Germinal center (tissue), 1 donor: ENCODE results near the gene NOB1.

Source experiments
- DNase-seq: peaks from one replicate; pipeline ENCODE4 v3.0.0; 2012; ENCODE audit warnings: mixed read lengths, low spot score

NOB1 gene

DNA sequence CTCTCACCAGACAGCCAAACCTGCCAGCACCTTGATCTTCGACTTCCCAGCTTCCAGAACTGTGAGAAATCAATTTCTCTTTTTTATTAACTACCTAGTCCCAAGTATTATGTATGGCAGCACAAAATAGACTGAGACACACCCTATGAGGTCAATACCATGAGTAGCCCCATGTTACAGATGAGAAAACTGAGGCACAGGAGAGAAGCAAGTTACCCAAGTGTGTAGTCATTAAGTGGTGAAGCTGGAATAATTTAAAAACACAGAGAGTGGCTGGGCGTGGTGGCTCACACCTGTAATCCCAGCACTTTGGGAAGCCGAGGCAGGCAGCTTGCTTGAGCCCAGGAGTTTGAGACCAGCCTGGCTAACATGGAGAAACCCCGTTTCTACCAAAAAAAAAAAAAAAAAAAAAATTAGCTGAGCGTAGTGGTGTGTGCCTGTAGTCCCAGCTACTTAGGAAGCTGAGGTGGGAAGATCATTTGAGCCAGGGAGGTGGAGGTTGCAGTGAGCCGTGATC, 33.2 kb downstream of the NOB1 start:
- DNase-seq = no peak

DNA sequence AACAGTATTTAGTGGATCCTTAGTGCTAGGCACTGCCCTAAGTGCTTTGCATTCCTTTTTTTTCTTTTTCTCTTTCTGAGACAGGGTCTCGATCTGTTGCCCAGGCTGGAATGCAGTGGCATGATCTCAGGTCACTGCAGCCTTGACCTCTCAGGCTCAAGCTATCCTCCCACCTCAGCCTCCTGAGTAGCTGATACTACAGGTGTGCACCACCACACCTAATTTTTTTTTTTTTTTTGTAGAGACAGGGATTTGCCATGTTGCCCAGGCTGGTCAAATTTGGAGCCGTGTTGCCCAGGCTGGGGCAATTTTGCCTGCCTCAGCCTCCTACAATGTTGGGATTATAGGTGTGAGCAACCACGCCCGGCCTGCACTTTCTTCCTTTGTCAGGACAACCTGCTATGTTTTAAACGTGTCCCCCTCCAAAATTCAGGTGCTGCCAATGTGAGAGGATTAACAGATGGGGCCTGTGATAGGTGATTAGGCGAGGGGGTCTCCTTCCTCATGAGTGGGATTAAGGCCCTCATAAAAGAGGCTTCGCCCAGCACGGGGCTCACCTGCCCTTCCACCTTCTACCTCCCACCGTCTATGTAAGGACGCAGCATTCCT, 33.8 kb downstream of the NOB1 start:
- no peak for DNase-seq

DNA sequence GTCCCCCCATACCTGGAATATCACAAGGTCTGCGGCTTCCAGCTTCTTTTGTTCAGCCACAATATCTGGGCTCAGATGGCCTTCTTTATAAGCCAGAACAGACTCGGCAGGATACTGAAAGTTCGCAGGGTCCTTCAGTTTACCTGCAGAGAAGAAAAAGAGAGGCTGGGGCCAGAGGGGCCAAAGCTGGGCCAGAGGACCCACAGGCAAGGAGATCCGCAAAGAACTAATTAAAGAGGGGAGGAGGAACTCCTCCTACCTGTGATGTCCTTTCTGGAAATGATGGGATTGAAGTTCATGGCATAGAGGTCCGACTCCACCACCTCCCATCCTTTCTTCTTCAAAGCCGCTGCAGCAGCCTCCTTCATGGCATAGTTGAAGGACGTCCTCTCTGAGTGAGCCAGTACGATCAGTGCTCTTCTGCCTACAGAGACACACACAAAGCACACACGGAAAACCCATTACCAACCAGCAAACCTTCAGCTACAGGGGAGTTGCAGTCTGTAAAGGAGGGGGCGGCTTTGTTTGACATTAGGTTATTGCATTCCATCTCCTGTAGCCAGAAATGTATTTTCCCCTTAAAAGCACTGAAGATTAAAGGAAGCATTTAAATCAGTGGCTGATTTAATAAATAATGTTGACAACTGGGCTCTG, 36.5 kb downstream of the NOB1 start:
- no peak for DNase-seq

DNA sequence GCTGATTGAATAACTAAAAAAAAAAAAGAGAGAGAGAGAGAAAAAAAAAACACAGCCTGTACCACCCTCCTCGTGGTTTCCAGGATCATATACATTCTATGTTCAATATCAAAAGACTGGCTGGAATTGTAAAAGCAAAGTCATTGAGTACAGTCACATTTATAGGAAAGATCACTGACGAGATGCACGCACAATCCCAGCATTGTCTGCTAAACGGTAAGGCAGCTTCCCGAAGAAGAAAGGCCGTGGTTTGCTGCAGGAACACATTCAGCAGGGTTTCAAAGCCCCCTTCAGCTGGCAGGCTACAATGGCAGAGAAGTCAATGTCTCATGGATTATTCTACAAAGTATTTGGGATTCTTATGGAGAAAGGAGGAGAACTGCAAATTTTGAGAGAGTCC, 37.7 kb downstream of the NOB1 start:
- DNase-seq = no peak

DNA sequence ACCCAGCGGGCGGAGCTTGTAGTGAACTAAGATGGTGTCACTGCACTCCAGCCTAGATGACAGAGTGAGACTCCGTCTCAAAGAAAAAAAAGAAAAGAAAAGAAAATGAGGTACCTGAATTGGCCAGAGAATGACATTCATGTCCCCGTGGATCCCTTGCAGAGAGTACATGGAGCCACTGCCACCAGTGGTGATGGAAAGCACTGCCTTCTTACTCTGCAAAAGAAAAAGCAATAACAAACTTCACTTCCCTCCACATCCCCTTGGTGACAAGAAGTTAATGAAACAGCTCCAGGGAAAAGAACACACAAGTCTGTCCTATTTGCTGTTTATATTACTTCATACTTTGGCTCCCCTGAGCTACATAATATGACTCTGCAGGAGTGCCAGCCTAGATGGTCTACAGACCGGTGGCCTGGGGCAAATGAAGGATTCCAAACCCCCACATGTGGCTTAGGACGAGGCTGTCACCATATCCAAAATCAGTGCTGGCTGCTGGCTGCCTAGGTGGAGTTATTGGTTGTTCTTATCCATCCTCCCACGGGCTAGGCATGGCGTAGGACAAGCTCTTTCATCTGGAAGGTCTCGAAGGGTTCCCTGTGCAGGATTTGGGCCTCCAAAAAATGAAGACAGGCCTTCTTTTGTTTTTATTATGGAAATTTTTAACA, 41.7 kb downstream of the NOB1 start:
- DNase-seq = no peak

DNA sequence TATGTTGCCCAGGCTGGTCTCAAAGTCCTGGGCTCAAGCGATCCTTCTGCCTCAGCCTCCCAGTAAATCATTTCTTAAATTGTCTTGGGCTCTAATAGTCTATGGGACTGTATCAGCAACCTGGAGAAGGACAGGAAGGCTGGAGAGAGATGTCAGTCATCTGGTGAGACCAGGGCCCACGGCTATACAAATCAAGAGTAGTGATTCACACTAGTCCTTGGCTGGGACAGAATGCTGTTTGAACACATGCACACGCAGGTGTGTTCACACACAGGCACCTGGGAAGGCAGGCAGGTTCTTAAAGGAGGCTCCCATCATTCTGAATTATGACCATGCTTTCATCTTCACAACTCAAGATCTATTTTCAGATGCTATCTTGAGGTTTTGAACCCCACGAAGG, 42.4 kb downstream of the NOB1 start:
- DNase-seq = no peak

DNA sequence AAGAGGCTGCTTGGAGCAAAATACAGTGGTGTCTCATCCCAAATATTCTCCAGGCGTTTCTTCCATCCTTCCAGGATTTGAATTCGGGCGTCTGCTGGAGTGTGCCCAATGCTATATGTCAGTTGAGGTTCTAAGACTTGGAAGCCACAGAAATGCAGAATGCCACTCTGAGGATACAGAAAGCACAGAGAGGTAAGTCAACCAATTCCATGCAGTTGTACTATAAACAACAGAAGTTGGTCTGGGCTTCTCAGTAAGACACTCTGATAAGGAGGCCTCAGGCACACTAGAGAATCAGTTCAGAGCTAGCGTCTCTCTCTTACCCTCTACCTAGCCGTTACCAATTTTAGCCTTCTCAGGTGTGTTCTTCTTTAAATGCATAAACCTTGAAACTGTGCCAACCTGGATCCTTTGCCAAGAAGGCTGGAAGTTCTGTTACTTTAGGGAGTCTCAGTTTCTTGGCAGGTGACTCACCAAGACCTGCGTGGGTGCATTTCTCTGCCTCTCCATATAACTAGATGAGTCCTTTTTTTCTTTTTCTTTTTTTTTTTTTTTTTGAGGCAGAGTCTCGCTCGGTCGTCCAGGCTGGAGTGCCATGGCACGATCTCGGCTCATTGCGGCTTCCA, 43.5 kb downstream of the NOB1 start:
- DNase-seq = no peak

DNA sequence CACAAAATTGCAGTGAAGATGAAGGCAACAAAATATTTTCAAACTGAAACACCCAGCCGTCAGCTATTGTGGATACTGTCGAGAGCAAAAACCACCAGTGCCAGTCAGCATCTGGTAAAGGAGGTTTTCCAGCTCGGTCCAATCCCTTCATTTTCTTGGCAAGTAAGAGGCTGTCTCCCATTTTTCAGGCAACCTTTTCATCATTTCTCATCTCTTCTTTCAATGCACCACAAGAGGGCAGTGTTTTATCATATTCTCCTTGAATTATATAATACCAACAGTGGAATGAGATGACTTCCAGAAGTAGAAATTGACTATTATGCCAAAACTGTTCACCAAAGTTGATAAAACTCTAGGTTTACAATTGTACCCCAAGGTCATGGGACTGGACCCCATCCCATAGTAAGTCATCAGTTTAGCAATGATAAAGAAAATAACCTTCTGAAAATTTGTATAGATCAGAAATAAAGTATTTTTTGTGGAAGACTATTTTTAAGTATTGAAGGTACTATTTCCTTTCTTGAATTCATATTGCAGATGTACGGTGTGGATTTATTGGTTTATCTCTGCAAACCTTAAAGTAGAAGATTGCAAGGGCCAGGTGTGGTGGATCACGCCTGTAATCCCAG, 45.2 kb downstream of the NOB1 start:
- peak; percentile 51 for DNase-seq

DNA sequence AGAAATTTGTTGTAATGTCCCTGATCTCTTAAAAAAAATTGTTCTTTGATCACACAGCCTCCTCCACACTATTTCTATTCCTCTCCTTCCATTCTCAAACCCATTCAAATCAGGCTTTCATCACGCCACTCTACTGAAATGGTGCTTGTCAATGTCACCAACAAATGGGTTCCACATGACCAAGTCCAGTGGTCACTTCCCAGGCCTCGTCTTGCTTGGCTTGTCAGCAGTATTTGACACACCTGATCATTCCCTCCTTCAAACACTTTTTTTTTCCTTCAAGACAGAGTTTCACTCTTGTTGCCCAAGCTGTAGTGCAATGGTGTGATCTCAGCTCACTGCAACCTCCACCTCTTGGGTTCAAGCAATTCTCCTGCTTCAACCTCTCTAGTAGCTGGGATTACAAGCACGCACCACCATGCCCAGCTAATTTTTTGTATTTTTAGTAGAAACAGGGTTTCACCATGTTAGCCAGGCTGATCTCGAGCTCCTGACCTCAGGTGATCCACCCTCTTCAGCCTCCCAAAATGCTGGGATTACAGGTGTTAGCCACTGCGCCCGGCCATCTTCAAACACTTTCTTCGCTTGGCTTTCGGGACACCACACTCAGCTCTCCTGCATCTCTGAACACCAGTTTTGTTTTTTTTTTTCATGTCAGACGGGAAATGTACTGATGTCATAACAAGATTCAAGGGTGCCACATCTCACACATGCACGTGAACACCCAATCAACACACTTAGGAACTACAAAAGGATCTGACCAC, 46.6 kb downstream of the NOB1 start:
- no peak for DNase-seq

DNA sequence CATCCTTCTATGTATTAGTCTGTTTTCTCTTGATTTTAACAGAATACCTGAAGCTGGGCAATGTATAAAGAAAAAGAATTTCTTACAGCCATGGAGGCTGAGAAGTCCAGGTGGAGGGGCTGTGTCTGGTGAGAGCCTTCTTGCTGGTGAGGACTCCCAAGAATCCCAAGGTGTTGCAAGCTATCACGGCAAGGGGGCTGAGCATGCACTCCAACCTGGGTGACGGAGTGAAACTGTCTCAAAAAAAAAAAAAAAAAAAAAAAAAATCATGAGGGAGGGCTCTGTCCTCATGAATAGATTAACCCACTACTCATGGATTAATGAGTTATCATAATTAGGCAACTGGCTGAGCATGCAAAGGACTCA, 47.8 kb downstream of the NOB1 start:
- no peak for DNase-seq

DNA sequence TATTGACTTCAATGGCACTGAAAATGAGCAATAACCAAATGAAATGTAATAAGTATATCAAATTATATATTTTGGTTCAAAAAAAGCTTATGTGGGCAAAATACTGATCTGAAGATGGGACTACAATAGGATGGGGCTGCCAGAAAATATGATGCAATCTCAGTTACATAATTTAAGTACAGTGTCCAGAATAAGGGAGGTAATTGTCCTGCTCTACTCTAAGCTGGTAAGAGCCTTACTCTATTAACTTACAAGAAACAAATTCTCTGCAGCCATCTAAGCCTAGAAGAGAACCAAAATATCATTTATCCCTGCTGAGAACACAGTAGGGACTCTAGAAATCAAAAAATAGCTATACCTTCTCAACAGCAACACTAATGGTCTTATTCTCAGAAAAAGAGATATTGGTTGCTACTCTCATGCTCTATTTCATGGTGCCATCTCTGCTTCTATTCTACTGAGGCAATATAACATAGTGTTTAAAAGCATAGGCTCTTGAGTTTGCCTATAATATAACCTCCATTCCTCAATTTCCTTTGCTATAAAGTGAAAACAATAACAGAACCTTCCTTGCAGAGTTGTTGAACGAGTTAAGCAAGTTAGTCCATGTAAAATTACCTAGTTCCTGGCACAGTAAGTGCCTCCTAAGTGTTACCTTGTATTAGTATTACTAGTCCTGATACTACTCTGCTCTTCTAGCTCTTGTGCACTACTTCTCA, 48.3 kb downstream of the NOB1 start:
- no peak for DNase-seq

DNA sequence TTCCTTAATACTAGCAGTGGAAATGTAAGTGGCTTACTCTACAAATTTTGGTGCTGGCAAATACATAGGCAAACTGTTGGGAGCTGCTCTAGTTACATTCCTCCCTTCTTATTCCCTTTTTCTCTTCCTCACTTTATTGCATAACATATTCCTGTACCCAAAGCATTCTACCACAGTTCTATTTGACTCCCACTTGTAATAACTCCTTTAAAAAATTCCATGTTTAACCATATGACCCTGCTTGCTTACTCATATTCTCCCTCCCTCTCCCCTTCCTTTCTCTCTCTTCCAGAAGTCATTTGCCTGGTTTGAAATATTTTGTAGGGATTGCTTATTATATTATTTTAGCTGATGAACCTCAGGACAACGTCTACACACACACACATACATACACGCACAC, 51.1 kb downstream of the NOB1 start:
- DNase-seq = no peak

DNA sequence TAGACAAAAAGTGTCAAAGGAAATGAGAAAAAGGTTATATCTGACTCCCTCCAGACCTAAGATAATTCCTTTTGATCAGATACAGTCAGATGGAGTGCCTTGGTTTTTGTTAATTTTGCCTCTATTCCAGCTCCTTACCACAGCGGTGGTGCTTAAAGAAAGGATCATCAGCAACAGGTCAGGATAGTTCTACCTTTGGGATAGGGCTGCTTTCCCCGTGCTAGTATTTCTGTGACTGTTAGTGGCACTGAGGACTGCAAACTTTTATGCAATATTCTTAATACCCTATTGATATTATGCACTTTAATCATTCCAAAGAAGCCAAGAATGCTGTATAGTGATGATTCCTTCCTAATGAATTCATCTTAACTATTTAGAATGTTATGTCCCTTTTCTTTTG, 52.9 kb downstream of the NOB1 start:
- DNase-seq = no peak

DNA sequence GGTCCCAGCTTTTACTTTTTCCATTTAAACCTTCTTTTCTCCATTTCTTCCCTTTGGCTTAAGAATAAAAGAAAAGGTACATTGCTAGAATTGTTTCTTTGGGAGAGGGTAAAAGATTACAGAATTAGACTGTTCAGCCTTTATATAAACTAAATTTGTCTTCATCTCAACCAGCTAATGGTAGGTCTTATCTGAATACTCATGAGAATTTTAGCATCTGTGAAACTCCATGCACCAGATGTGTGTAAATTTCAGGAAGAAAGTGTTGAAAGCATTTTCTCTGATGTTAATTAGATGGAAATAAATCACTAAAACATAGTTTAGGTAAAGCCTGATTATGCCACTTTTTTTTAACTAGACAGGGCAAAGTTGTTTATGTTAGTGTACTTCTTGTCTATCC, 53.3 kb downstream of the NOB1 start:
- no peak for DNase-seq

DNA sequence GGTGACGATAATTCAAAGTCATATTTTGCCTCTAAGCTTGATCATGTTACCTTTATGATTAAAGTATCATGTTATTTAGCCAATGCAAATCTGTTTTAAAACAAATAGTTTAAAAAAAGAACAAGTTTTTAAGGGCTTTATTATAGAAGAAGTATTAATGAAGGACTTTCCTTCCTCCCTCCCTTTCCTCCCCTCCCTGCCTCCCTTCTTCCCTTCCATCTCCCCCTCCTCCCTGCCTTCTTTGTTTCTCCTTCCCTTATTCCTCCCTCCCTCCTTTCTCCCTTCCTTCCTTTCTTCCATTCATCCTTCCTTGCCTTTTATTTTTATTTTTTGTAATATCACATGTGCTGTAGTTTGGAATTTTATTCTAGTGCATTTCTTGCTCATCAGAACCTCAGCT, 54.8 kb downstream of the NOB1 start:
- no peak for DNase-seq

DNA sequence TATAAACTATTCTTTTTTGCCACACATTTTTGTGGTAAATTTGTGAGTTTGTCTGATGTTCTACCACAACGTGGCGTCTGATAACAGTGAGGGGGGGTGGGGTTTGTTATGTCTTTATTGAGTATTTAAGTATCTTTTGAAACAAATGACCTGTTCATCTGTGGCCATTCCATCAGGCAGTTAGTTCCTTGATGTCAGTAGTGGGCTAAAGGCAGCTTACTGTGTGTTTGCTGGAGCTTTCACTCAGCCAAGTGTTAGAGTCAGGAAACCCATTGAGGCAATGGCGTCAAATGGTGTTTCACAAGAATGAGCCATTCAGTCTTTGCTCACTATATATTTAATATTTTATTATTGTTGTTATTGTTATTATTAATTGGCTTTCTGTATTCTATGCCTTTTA, 56.3 kb downstream of the NOB1 start:
- no peak for DNase-seq

DNA sequence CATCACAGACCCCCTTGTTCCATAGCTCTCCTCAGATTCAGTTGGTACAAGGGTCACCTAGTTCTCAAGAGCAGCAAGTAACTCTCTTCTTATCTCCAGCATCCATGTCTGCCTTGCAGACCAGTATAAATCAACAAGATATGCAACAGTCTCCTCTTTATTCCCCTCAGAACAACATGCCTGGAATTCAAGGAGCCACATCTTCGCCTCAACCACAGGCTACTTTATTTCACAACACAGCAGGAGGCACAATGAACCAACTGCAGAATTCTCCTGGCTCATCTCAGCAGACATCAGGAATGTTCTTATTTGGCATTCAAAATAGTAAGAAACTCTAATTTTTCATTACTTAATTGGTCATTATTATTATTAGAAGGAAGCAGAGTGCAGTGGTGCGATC, 60.8 kb downstream of the NOB1 start:
- no peak for DNase-seq

DNA sequence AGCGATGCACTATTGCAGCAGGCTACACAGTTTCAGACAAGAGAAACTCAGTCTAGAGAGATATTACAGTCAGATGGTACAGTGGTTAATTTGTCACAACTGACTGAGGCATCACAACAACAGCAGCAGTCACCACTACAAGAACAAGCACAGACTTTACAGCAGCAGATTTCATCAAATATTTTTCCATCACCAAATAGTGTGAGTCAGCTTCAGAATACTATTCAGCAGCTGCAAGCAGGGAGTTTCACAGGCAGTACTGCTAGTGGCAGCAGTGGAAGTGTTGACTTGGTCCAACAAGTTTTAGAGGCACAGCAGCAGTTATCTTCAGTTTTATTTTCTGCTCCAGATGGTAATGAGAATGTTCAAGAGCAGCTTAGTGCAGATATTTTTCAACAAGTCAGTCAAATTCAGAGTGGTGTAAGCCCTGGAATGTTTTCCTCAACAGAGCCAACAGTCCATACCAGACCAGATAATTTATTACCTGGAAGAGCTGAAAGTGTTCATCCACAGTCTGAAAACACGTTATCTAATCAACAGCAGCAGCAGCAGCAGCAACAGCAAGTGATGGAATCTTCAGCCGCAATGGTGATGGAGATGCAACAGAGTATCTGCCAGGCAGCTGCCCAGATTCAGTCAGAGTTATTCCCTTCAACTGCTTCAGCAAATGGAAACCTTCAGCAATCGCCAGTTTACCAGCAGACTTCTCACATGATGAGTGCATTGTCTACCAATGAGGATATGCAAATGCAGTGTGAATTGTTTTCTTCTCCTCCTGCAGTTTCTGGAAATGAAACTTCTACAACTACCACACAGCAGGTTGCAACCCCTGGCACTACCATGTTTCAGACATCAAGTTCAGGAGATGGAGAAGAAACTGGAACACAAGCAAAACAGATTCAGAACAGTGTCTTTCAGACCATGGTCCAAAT, 62.5 kb downstream of the NOB1 start:
- no peak for DNase-seq
